ENCODE measurements around the gene USP20.

DNA sequence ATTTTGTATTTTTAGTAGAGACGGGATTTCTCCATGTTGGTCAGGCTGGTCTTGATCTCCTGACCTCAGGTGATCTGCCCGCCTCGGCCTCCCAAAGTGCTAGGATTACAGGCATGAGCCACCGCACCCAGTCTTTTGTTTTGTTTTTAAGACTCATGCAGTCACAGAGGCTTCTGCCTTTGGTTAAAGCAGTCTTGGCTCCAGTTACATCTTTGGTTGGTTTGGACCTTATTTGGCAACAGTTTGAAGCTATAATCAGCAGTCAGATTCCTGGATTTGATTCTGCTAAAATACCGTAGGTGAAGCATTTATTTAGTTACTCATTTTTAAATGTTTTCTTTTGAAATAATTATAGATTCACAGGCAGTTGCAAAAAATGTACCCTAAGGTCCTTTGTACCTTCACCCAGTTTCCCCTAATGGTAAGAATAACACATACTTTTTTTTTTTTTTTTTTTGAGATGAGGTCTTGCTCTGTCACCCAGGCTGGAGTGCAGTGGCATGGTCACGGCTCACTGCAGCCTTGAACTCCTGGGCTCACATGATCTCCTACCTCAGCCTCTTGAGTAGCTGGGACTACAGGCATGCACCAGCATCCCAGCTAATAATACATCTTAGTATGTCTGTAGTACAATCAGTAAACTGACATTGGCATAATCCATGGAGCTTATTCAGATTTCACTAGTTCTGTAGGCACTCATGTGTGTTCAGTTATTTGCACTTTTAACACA, 15.7 kb downstream of the USP20 start:
- TF ChIP-seq, protein P1, sequence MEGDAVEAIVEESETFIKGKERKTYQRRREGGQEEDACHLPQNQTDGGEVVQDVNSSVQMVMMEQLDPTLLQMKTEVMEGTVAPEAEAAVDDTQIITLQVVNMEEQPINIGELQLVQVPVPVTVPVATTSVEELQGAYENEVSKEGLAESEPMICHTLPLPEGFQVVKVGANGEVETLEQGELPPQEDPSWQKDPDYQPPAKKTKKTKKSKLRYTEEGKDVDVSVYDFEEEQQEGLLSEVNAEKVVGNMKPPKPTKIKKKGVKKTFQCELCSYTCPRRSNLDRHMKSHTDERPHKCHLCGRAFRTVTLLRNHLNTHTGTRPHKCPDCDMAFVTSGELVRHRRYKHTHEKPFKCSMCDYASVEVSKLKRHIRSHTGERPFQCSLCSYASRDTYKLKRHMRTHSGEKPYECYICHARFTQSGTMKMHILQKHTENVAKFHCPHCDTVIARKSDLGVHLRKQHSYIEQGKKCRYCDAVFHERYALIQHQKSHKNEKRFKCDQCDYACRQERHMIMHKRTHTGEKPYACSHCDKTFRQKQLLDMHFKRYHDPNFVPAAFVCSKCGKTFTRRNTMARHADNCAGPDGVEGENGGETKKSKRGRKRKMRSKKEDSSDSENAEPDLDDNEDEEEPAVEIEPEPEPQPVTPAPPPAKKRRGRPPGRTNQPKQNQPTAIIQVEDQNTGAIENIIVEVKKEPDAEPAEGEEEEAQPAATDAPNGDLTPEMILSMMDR (IDR thresholded peaks at IDR 0.05; ENCODE audit: low read depth, low read length, missing input control) = no peak
- TF ChIP-seq MAX (IDR thresholded peaks at IDR 0.05) = no peak
- no peak for TF ChIP-seq ATF3 (IDR thresholded peaks at IDR 0.05)
- no peak for TF ChIP-seq RXRA (IDR thresholded peaks at IDR 0.05)
- TF ChIP-seq TAF1 (conservative IDR thresholded peaks at IDR 0.05) = no peak
- TF ChIP-seq FOXA2 (IDR thresholded peaks at IDR 0.05) = no peak
- TF ChIP-seq REST (IDR thresholded peaks at IDR 0.05) = no peak
- no peak for TF ChIP-seq EGR1 (IDR thresholded peaks at IDR 0.05; ENCODE audit: low read depth in 2 of 2)
- no peak for TF ChIP-seq GABPA (IDR thresholded peaks at IDR 0.05 in 1 of 2, conservative IDR thresholded peaks at IDR 0.05 in 1 of 2)
- TF ChIP-seq, protein P2, sequence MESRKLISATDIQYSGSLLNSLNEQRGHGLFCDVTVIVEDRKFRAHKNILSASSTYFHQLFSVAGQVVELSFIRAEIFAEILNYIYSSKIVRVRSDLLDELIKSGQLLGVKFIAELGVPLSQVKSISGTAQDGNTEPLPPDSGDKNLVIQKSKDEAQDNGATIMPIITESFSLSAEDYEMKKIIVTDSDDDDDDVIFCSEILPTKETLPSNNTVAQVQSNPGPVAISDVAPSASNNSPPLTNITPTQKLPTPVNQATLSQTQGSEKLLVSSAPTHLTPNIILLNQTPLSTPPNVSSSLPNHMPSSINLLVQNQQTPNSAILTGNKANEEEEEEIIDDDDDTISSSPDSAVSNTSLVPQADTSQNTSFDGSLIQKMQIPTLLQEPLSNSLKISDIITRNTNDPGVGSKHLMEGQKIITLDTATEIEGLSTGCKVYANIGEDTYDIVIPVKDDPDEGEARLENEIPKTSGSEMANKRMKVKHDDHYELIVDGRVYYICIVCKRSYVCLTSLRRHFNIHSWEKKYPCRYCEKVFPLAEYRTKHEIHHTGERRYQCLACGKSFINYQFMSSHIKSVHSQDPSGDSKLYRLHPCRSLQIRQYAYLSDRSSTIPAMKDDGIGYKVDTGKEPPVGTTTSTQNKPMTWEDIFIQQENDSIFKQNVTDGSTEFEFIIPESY (IDR thresholded peaks at IDR 0.05) = no peak
- TF ChIP-seq JUND (IDR thresholded peaks at IDR 0.05) = no peak
- no peak for TF ChIP-seq RAD21 (IDR thresholded peaks at IDR 0.05)
